Measurements from ENCODE around the gene NUAK1. TPM values are rescaled to one million over a fixed set of nuclear protein-coding genes. Genes with fewer than 3 reads are reported as not detected.
A peak's percentile ranks its signal among the peaks of the same experiment; 100 is the strongest.

The NUAK1 gene
- total RNA-seq, 1 experiment from 2014 or later: not detected

GRCh38 chr12:106137530-106138356, 1.0 kb downstream of the NUAK1 start:
- Histone ChIP-seq H3K4me2 (ENCODE audit: low read depth, low read length, poor library complexity, severe bottlenecking) (no peak overlapping the region), H4K20me1 (ENCODE audit: insufficient read depth, low read depth, low read length) (no peaks in the 10 kb centered on the region), H3K9ac (ENCODE audit: low read length) (no peak overlapping the region), H2AFZ (ENCODE audit: low read length) (no peak overlapping the region), H3K4me1 (ENCODE audit: low read length) (peaks cover 3% of the 10 kb centered on the region), H3K27ac (ENCODE audit: low read length) (no peak overlapping the region), H3K4me3 (ENCODE audit: low read length) (no peak overlapping the region), H3K36me3 (ENCODE audit: insufficient read depth, low read length) (no peaks in the 10 kb centered on the region), H3K9me3 (ENCODE audit: low read length) (no peaks in the 10 kb centered on the region), H3K9me2 (replicated peaks; ENCODE audit: insufficient read depth, low read length) (no peaks in the 10 kb centered on the region), H3K79me2 (ENCODE audit: low read length) (no peaks in the 10 kb centered on the region), H3K27me3 (ENCODE audit: low read length) (no peaks in the 10 kb centered on the region)
- DNase-seq: no peak

GRCh38 chr12:106136263-106136662, 2.5 kb downstream of the NUAK1 start:
- H4K20me1 ChIP-seq (ENCODE audit: insufficient read depth, low read depth, low read length): no peaks in the 10 kb centered on the region
- H3K9ac ChIP-seq (ENCODE audit: low read length): no peak overlapping the region; the same call in 1 of the 2 replicates
- H2AFZ ChIP-seq (ENCODE audit: low read length): 0 out of 2 replicates have a peak overlapping the region, but pooled peaks have one; percentile 11
- H3K4me3 ChIP-seq (ENCODE audit: low read length): no peak overlapping the region
- DNase-seq: peak; percentile 91
- no peaks in the 10 kb centered on the region for H3K36me3 ChIP-seq (ENCODE audit: insufficient read depth, low read length)
- H3K4me1 ChIP-seq (ENCODE audit: low read length): peaks cover 3% of the 10 kb centered on the region
- no peaks in the 10 kb centered on the region for H3K27me3 ChIP-seq (ENCODE audit: low read length)
- no peaks in the 10 kb centered on the region for H3K79me2 ChIP-seq (ENCODE audit: low read length)
- H3K9me2 ChIP-seq (replicated peaks; ENCODE audit: insufficient read depth, low read length): no peaks in the 10 kb centered on the region
- H3K9me3 ChIP-seq (ENCODE audit: low read length): no peaks in the 10 kb centered on the region
- no peak overlapping the region for H3K27ac ChIP-seq (ENCODE audit: low read length)
- H3K4me2 ChIP-seq (ENCODE audit: low read depth, low read length, poor library complexity, severe bottlenecking): peak overlapping the region; percentile 29

GRCh38 chr12:106135781-106136180, 3.0 kb downstream of the NUAK1 start:
- Histone ChIP-seq H4K20me1 (ENCODE audit: insufficient read depth, low read depth, low read length) (no peaks in the 10 kb centered on the region), H3K27me3 (ENCODE audit: low read length) (no peaks in the 10 kb centered on the region), H3K27ac (ENCODE audit: low read length) (no peak overlapping the region), H3K9ac (ENCODE audit: low read length) (no peak overlapping the region), H3K4me2 (ENCODE audit: low read depth, low read length, poor library complexity, severe bottlenecking) (no peak overlapping the region), H3K9me2 (replicated peaks; ENCODE audit: insufficient read depth, low read length) (no peaks in the 10 kb centered on the region), H3K79me2 (ENCODE audit: low read length) (no peaks in the 10 kb centered on the region), H3K9me3 (ENCODE audit: low read length) (no peaks in the 10 kb centered on the region), H2AFZ (ENCODE audit: low read length) (no peak overlapping the region), H3K4me3 (ENCODE audit: low read length) (no peak overlapping the region), H3K4me1 (ENCODE audit: low read length) (peaks cover 3% of the 10 kb centered on the region), H3K36me3 (ENCODE audit: insufficient read depth, low read length) (no peaks in the 10 kb centered on the region)
- DNase-seq: no peak

GRCh38 chr12:106135075-106135474, 3.7 kb downstream of the NUAK1 start:
- no peaks in the 10 kb centered on the region for H3K79me2 ChIP-seq (ENCODE audit: low read length)
- H3K4me3 ChIP-seq (ENCODE audit: low read length): no peak overlapping the region
- no peak overlapping the region for H2AFZ ChIP-seq (ENCODE audit: low read length)
- no peaks in the 10 kb centered on the region for H3K9me2 ChIP-seq (replicated peaks; ENCODE audit: insufficient read depth, low read length)
- H3K27me3 ChIP-seq (ENCODE audit: low read length): no peaks in the 10 kb centered on the region
- peaks cover 3% of the 10 kb centered on the region for H3K4me1 ChIP-seq (ENCODE audit: low read length)
- DNase-seq: no peak
- no peak overlapping the region for H3K9ac ChIP-seq (ENCODE audit: low read length)
- no peak overlapping the region for H3K4me2 ChIP-seq (ENCODE audit: low read depth, low read length, poor library complexity, severe bottlenecking)
- H4K20me1 ChIP-seq (ENCODE audit: insufficient read depth, low read depth, low read length): no peaks in the 10 kb centered on the region
- no peaks in the 10 kb centered on the region for H3K9me3 ChIP-seq (ENCODE audit: low read length)
- no peak overlapping the region for H3K27ac ChIP-seq (ENCODE audit: low read length)
- H3K36me3 ChIP-seq (ENCODE audit: insufficient read depth, low read length): no peaks in the 10 kb centered on the region

- no peak overlapping the region for H3K4me3 ChIP-seq (ENCODE audit: low read length)
- H3K27me3 ChIP-seq (ENCODE audit: low read length): no peaks in the 10 kb centered on the region
- H3K9ac ChIP-seq (ENCODE audit: low read length): no peak overlapping the region
- DNase-seq: no peak
- H3K9me2 ChIP-seq (replicated peaks; ENCODE audit: insufficient read depth, low read length): no peaks in the 10 kb centered on the region
- H4K20me1 ChIP-seq (ENCODE audit: insufficient read depth, low read depth, low read length): no peaks in the 10 kb centered on the region
- H2AFZ ChIP-seq (ENCODE audit: low read length): no peak overlapping the region
- no peak overlapping the region for H3K4me2 ChIP-seq (ENCODE audit: low read depth, low read length, poor library complexity, severe bottlenecking)
- H3K36me3 ChIP-seq (ENCODE audit: insufficient read depth, low read length): no peaks in the 10 kb centered on the region
- H3K79me2 ChIP-seq (ENCODE audit: low read length): no peaks in the 10 kb centered on the region
- H3K4me1 ChIP-seq (ENCODE audit: low read length): peaks cover 3% of the 10 kb centered on the region
- no peaks in the 10 kb centered on the region for H3K9me3 ChIP-seq (ENCODE audit: low read length)
- H3K27ac ChIP-seq (ENCODE audit: low read length): no peak overlapping the region
These were observed 4.3 kb downstream of the NUAK1 start for GRCh38 chr12:106134294-106134949.

- Histone ChIP-seq H3K4me1 (ENCODE audit: low read length) (peaks cover 3% of the 10 kb centered on the region), H3K9ac (ENCODE audit: low read length) (no peak overlapping the region), H3K9me2 (replicated peaks; ENCODE audit: insufficient read depth, low read length) (no peaks in the 10 kb centered on the region), H4K20me1 (ENCODE audit: insufficient read depth, low read depth, low read length) (no peaks in the 10 kb centered on the region), H3K79me2 (ENCODE audit: low read length) (no peaks in the 10 kb centered on the region), H3K27me3 (ENCODE audit: low read length) (no peaks in the 10 kb centered on the region), H3K9me3 (ENCODE audit: low read length) (no peaks in the 10 kb centered on the region), H2AFZ (ENCODE audit: low read length) (no peak overlapping the region), H3K4me3 (ENCODE audit: low read length) (no peak overlapping the region), H3K36me3 (ENCODE audit: insufficient read depth, low read length) (no peaks in the 10 kb centered on the region), H3K27ac (ENCODE audit: low read length) (no peak overlapping the region), H3K4me2 (ENCODE audit: low read depth, low read length, poor library complexity, severe bottlenecking) (no peak overlapping the region)
- DNase-seq: no peak
These were observed 5.3 kb downstream of the NUAK1 start for GRCh38 chr12:106133136-106134087.

- Histone ChIP-seq H3K36me3 (ENCODE audit: insufficient read depth, low read length) (no peaks in the 10 kb centered on the region), H3K27me3 (ENCODE audit: low read length) (no peaks in the 10 kb centered on the region), H3K79me2 (ENCODE audit: low read length) (no peaks in the 10 kb centered on the region), H3K9me2 (replicated peaks; ENCODE audit: insufficient read depth, low read length) (no peaks in the 10 kb centered on the region), H3K9me3 (ENCODE audit: low read length) (no peaks in the 10 kb centered on the region), H3K4me2 (ENCODE audit: low read depth, low read length, poor library complexity, severe bottlenecking) (no peak overlapping the region), H3K27ac (ENCODE audit: low read length) (no peak overlapping the region), H3K4me3 (ENCODE audit: low read length) (no peak overlapping the region), H3K4me1 (ENCODE audit: low read length) (peaks cover 3% of the 10 kb centered on the region), H2AFZ (ENCODE audit: low read length) (no peak overlapping the region), H4K20me1 (ENCODE audit: insufficient read depth, low read depth, low read length) (no peaks in the 10 kb centered on the region), H3K9ac (ENCODE audit: low read length) (no peak overlapping the region)
- no peak for DNase-seq
These were observed 6.3 kb downstream of the NUAK1 start for GRCh38 chr12:106132175-106133135.

Data from Karpas-422 (cell line).